OCI-LY7 (cell line): ENCODE data around the gene DCPS. TPM values are rescaled to one million over a fixed set of nuclear protein-coding genes. Genes with fewer than 3 reads are reported as not detected.
"Not testable (repeated sequence)": the region's sequence is repeated elsewhere in the genome, so short reads cannot be mapped to it uniquely, and the experiment has no call there.

ENCODE experiments used
- Bru-seq: library from RNA; stranded (reverse); fragments of 400-500 nt; gene quantifications from one replicate; lab custom pipeline; 2021; lab: Mats Ljungman, UMichigan
- BruChase-seq, 2 experiments: library from RNA; stranded (reverse); fragments of 400-500 nt; gene quantifications; one replicate each; lab custom pipeline; 2021; lab: Mats Ljungman, UMichigan
- BruUV-seq: library from RNA; stranded (reverse); fragments of 400-500 nt; replicated peaks from 2 replicates; lab custom pipeline; 2021; lab: Mats Ljungman, UMichigan
- CTCF ChIA-PET: fragments of 300-600 bp; sonication (Branson Sonifier 250); formaldehyde crosslinking; loops from one replicate; lab custom pipeline; 2022; ENCODE audit warnings: antibody characterized with exemption; ENCODE audit not compliant: unreplicated experiment; lab: Charles Lee
- POLR2A ChIA-PET: fragments of 300-600 bp; sonication (Branson Sonifier 250); formaldehyde crosslinking; loops from one replicate; lab custom pipeline; 2022; ENCODE audit warnings: antibody characterized with exemption; lab: Charles Lee
- DNase-seq: peaks from one replicate; pipeline ENCODE4 v3.0.0-alpha.2; 2015; ENCODE audit warnings: low spot score
- H2AFZ ChIP-seq: fragments of 200-600 bp; sonication (generic), shearing (Covaris generic); 2 replicates; pipeline ENCODE4 v1.6.1; 2014; ENCODE audit warnings: mild to moderate bottlenecking, antibody characterized with exemption, low read length, moderate library complexity
- H3K27ac ChIP-seq: fragments of 200-600 bp; sonication (generic); 2 replicates; pipeline ENCODE4 v1.5.1; 2014; ENCODE audit warnings: mixed run types, low read depth, mild to moderate bottlenecking, moderate library complexity, low read length, inconsistent platforms; ENCODE audit not compliant: poor library complexity, severe bottlenecking
- H3K36me3 ChIP-seq: fragments of 200-600 bp; sonication (generic); 2 replicates; pipeline ENCODE4 v1.6.1; 2014; ENCODE audit warnings: mild to moderate bottlenecking, antibody characterized with exemption, low read length, moderate library complexity, mixed read lengths; ENCODE audit not compliant: insufficient read depth
- H3K4me1 ChIP-seq: fragments of 200-600 bp; sonication (generic); 2 replicates; pipeline ENCODE4 v1.5.1; 2014; ENCODE audit warnings: mild to moderate bottlenecking, low read length; ENCODE audit not compliant: insufficient read depth, poor library complexity, severe bottlenecking
- H3K4me2 ChIP-seq: fragments of 200-600 bp; sonication (generic); 2 replicates; pipeline ENCODE4 v1.6.1; 2014; ENCODE audit warnings: mild to moderate bottlenecking, low read length
- H3K4me3 ChIP-seq: fragments of 200-600 bp; sonication (generic); 2 replicates; pipeline ENCODE4 v1.5.1; 2014; ENCODE audit warnings: mild to moderate bottlenecking, low read depth, low read length; ENCODE audit not compliant: poor library complexity, severe bottlenecking
- H3K79me2 ChIP-seq: fragments of 200-600 bp; sonication (generic); 2 replicates; pipeline ENCODE4 v1.6.1; 2016; ENCODE audit warnings: low read depth, mild to moderate bottlenecking, low read length, moderate library complexity, mixed read lengths; ENCODE audit not compliant: insufficient read depth
- H3K9me2 ChIP-seq: fragments of 200-600 bp; sonication (generic); 2 replicates; pipeline ENCODE4 v1.6.1; 2016; ENCODE audit warnings: mild to moderate bottlenecking, low read length, mixed read lengths; ENCODE audit not compliant: insufficient read depth
- H3K9me3 ChIP-seq: fragments of 200-600 bp; sonication (generic); 2 replicates; pipeline ENCODE4 v1.6.1; 2014; ENCODE audit warnings: mild to moderate bottlenecking, mixed run types, low read length, mixed read lengths
- H4K20me1 ChIP-seq: fragments of 200-600 bp; sonication (generic); 2 replicates; pipeline ENCODE4 v1.6.1; 2014; ENCODE audit warnings: mild to moderate bottlenecking, antibody characterized with exemption, low read length, moderate library complexity, mixed read lengths; ENCODE audit not compliant: insufficient read depth
- EZH2phosphoT487 ChIP-seq: fragments of 200-600 bp; sonication (generic); IDR thresholded peaks from 2 replicates; pipeline ENCODE4 v1.6.1; 2018; ENCODE audit warnings: low read depth, borderline replicate concordance, mild to moderate bottlenecking, mixed run types, antibody characterized with exemption, low read length, moderate library complexity, mixed read lengths
- intact Hi-C: fragments of 100-400 bp; cut with micrococcal nuclease; formaldehyde crosslinking; loops from one replicate; pipeline ENCODE4 v1.10.0; 2022; ENCODE audit not compliant: unreplicated experiment
- long read RNA-seq: library from polyadenylated mRNA; stranded (forward); transcript quantifications from one replicate; pipeline ENCODE4 v2.0.0, GENCODE V29; 2022
- total RNA-seq, 2 experiments: library from RNA; depleted of rRNA in 1 of 2; stranded (reverse); fragments of >200 nt in 1 of 2; shearing (Covaris generic) in 1 of 2; gene quantifications; 2 replicates each; pipeline ENCODE4 v1.2.3, GENCODE V29; 2014 to 2022
- TF ChIP-seq, protein P1 (sequence below): fragments of 200-600 bp; sonication (generic); conservative IDR thresholded peaks from 2 replicates; pipeline ENCODE4 v1.5.1; 2014; ENCODE audit warnings: mild to moderate bottlenecking, antibody characterized with exemption, low read length, moderate library complexity, mixed read lengths

DCPS gene, protein sequence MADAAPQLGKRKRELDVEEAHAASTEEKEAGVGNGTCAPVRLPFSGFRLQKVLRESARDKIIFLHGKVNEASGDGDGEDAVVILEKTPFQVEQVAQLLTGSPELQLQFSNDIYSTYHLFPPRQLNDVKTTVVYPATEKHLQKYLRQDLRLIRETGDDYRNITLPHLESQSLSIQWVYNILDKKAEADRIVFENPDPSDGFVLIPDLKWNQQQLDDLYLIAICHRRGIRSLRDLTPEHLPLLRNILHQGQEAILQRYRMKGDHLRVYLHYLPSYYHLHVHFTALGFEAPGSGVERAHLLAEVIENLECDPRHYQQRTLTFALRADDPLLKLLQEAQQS
- 24.2 and 30.4 TPM in 2 replicates for total RNA-seq (2014; rRNA removed; shearing (Covaris generic))
- 33.9 and 36.5 TPM in 2 replicates for total RNA-seq (2022)
- Bru-seq, nascent RNA: percentile 68 among the genes with signal in this experiment
- BruChase-seq, experiment 1, labeled RNA remaining after a 6-hour chase: percentile 75 among the genes with signal in this experiment
- percentile 66 among the genes with signal in this experiment for BruChase-seq, experiment 2, labeled RNA remaining after a 2-hour chase
- long read RNA-seq, transcript DCPS-201 (6 exons, 1,479 nt): major isoform, 12 of 15 reads
- long read RNA-seq, partial matches to known transcripts: 2 of 15 reads
- long read RNA-seq, other reads (novel, unspliced or antisense): 1 of 15 reads

DNA sequence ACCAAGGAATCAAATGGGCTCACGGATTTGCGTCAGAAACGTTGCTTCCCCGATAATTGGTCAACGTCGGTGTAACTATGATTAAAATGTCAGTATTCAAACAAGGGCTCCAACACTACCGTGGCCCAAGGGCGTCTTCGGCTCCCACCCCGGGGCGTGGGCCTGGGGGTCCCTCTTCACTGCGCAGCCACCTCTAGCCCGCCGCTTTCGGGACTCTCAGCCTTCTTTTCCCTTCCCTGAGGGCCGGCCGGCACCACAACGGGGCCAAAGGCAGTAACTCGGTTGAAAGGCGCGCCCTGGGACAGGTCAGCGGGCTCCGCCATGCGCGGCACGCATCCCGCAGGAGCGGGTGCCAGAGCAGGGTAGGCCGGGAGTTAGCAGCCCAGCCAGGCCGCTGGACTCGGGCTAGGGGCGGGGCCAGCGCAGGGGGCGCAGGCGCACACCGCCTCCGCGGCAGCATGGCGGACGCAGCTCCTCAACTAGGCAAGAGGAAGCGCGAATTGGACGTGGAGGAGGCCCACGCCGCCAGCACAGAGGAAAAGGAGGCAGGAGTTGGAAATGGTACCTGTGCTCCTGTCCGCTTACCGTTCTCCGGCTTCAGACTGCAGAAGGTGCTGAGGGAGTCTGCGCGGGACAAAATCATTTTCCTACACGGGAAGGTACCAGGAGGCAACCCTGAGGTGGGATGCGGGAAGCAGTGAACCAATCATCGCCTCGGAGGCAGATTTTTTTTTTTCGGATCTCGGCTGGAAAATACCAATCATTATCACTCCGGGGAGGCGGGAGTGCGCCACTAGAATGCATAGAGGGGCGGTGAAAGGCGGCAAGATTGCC is at the start of gene DCPS:
Gene DCPS (plus strand): TSS at position 438 of the 834 bp plus-strand sequence. CDS start 21 bp downstream, at position 459.
- peaks cover 17% of the 10 kb centered on the region for H3K4me1 ChIP-seq
- peak within 1 kb of the TSS; percentile 90 for H3K4me2 ChIP-seq
- peak within 1 kb of the TSS; percentile 90 for H2AFZ ChIP-seq
- H3K9me3 ChIP-seq: no peaks in the 10 kb centered on the region
- peaks cover 27% of the 10 kb centered on the region; the same call in 1 of the 2 replicates for H3K79me2 ChIP-seq
- H3K4me3 ChIP-seq: peak within 1 kb of the TSS; percentile 92
- H4K20me1 ChIP-seq: no peaks in the 10 kb centered on the region
- BruUV-seq: no TSS peak
- POLR2A ChIA-PET: interaction anchor here (0.6 to 1.8 kb wide), 10 partner anchors 12 to 674 kb away, joined by 3 to 4 read pairs (median 3); partner anchors contain the start of genes FOXRED1, SRPRA and ST3GAL4
- H3K27ac ChIP-seq: peak within 1 kb of the TSS; percentile 71
- H3K36me3 ChIP-seq: peaks cover 46% of the 10 kb centered on the region
- intact Hi-C loops: loop anchor here (2.0 kb wide), 2 partner anchors 51 to 117 kb away; partner anchors contain the start of gene ST3GAL4
- TF ChIP-seq, protein P1, sequence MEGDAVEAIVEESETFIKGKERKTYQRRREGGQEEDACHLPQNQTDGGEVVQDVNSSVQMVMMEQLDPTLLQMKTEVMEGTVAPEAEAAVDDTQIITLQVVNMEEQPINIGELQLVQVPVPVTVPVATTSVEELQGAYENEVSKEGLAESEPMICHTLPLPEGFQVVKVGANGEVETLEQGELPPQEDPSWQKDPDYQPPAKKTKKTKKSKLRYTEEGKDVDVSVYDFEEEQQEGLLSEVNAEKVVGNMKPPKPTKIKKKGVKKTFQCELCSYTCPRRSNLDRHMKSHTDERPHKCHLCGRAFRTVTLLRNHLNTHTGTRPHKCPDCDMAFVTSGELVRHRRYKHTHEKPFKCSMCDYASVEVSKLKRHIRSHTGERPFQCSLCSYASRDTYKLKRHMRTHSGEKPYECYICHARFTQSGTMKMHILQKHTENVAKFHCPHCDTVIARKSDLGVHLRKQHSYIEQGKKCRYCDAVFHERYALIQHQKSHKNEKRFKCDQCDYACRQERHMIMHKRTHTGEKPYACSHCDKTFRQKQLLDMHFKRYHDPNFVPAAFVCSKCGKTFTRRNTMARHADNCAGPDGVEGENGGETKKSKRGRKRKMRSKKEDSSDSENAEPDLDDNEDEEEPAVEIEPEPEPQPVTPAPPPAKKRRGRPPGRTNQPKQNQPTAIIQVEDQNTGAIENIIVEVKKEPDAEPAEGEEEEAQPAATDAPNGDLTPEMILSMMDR: no peak
- TF ChIP-seq EZH2phosphoT487: no peak
- CTCF ChIA-PET: interaction anchor here (0.5 kb wide), 2 partner anchors 151 to 176 kb away, joined by 4 read pairs; no protein-coding TSS in a partner anchor
- DNase-seq: peak; percentile 89
- H3K9me2 ChIP-seq: no peaks in the 10 kb centered on the region

DNA sequence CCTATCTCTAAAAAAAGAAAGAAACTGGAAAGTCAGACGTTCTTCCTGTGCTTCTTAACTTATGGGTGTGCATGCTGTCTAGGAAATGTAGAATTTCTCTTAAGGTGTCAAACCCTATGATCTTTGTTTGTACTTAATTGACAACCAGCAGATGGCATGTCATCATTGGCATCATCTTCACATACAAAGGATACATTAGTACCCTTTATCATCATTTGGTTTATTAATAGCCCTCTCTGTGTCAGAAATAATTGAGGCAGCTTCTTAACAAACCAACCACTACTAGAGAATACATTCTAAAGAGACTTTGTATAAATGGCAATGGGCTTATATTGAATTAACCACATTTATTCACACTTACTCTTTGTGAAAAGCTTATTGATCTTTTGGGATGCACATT is 49.0 kb upstream of the DCPS start:
- DNase-seq: no peak
- POLR2A ChIA-PET: interaction anchor here (0.5 to 0.9 kb wide), 3 partner anchors 36 to 80 kb away, joined by 3 read pairs; no protein-coding TSS in a partner anchor
- no peak for TF ChIP-seq EZH2phosphoT487
- TF ChIP-seq, protein P1: no peak
- CTCF ChIA-PET: no interaction called here
- no peak overlapping the region for H3K4me2 ChIP-seq
- H3K9me3 ChIP-seq: no peaks in the 10 kb centered on the region
- no peak overlapping the region for H2AFZ ChIP-seq
- H4K20me1 ChIP-seq: no peaks in the 10 kb centered on the region
- H3K4me3 ChIP-seq: no peak overlapping the region
- BruUV-seq: no TSS peak
- peaks cover 67% of the 10 kb centered on the region for H3K36me3 ChIP-seq
- no peaks in the 10 kb centered on the region for H3K9me2 ChIP-seq
- no peak overlapping the region for H3K27ac ChIP-seq
- intact Hi-C loops: no loop called here
- H3K4me1 ChIP-seq: no peaks in the 10 kb centered on the region
- H3K79me2 ChIP-seq: no peaks in the 10 kb centered on the region

DNA sequence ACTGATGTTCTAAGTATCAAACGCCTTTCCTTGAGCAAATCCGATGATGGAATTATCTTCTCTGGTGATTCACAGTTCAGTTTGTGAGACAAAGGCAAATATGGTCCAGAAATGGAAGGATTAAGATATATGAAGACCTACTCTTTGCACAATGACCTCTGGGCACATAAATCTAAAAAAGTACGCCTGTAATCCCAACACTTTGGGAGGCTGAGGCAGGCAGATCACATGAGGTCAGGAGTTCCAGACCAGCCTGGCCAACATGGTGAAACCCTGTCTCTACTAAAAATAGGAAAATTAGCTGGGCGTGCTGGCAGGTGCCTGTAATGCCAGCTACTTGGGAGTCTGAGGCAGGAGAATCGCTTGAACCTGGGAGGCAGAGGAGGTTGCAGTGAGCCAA is 48.4 kb upstream of the DCPS start:
- H3K79me2 ChIP-seq, POLR2A ChIA-PET, CTCF ChIA-PET, BruUV-seq, H3K9me2 ChIP-seq, H4K20me1 ChIP-seq, H3K4me3 ChIP-seq, H3K27ac ChIP-seq, H3K9me3 ChIP-seq, DNase-seq, H2AFZ ChIP-seq, intact Hi-C loops, H3K4me1 ChIP-seq, H3K4me2 ChIP-seq: not testable (repeated sequence)
- H3K36me3 ChIP-seq: peaks cover 72% of the 10 kb centered on the region
